ENCODE data around the gene SLC5A10.

- TF ChIP-seq POLR2AphosphoS5 (IDR thresholded peaks at IDR 0.05) = no peak
- no peak for TF ChIP-seq CTCF (IDR thresholded peaks at IDR 0.05 in 8 of 11, conservative IDR thresholded peaks at IDR 0.05 in 3 of 11)
- TF ChIP-seq POLR2A (IDR thresholded peaks at IDR 0.05) = no peak
These were observed 32.0 kb upstream of the SLC5A10 start for GRCh38 chr17:18919963-18920362.
